22Rv1 (cell line): ENCODE measurements around the gene CCDC6.

Source experiments
- H3K27ac ChIP-seq: fragments of 450-650 bp; 2 replicates; pipeline ENCODE4 v1.5.1; 2017
- CTCF ChIP-seq: fragments of 450-650 bp; IDR thresholded peaks from 2 replicates; pipeline ENCODE4 v1.5.1; 2017; ENCODE audit warnings: mild to moderate bottlenecking
- ZFX ChIP-seq: fragments of 450-650 bp; IDR thresholded peaks from 2 replicates; pipeline ENCODE4 v1.6.1; 2017; ENCODE audit warnings: antibody characterized with exemption, borderline replicate concordance

Gene CCDC6

DNA sequence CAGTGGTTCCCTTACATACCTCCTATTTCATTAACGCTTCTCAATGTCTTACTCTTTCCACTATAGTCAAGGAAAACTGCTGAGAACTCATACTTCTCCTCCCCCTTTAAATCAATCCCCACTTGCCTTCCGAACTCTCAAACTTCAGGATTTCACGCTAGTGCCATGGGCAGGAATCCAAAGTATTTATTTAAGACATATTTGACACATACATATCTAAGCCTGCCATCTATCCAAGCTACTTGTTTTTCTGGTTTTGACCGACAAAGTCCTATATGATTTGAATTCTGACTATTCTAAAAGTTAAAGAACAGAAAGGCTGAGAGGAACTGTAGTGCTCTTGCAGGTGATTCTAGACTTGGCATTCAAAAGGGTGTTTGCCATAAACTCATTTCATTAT is 51.8 kb downstream of the CCDC6 start:
- no peak for TF ChIP-seq ZFX
- no peak for TF ChIP-seq CTCF
- H3K27ac ChIP-seq = no peak overlapping the region

- no peak overlapping the region for H3K27ac ChIP-seq
- TF ChIP-seq ZFX (no peak), CTCF (no peak)
Measured at GRCh38 chr10:59852670-59853069, 53.7 kb downstream of the CCDC6 start.

DNA sequence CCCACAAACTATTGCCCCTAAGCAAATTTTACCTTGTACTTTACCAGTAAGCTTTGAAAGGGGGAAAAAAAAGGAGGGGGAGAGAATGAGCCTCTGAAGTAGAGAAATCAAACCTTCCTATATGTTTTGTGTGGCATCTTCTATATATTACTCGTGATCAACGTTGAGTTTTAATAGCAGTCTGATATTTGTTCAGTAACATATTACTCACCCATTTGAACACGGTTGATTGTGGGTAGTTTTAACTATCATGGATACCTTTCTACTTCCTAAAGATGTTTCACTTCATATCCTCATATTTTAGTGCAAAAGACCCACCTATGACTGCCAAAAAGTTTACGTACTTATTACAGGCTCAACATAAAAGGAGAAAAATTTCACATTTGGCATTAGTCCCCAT is 54.5 kb downstream of the CCDC6 start:
- no peak overlapping the region for H3K27ac ChIP-seq
- TF ChIP-seq CTCF (no peak), ZFX (no peak)

DNA sequence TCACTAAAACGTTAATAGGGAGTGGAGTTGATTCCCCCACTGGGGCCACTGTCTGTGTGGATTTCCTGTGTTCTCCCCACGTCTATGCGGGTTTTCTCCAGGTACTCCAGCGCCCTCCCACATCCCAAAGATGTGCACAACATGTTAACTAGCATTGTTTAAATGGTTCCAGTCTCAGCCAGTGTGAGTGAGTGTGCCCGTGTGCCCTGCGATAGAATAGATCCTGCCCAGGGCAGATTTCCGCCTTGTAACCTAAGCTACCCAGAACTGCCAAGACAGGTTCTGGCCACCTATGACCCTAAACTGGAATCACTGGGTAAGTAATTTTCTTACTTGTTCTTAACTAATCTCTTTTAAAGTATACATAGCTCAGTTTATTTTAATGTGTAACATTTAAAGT is 58.5 kb downstream of the CCDC6 start:
- H3K27ac ChIP-seq = no peak overlapping the region
- no peak for TF ChIP-seq CTCF
- no peak for TF ChIP-seq ZFX

- H3K27ac ChIP-seq = no peak overlapping the region
- TF ChIP-seq CTCF (no peak), ZFX (no peak)
Measured at GRCh38 chr10:59847326-59847725, 59.0 kb downstream of the CCDC6 start.

DNA sequence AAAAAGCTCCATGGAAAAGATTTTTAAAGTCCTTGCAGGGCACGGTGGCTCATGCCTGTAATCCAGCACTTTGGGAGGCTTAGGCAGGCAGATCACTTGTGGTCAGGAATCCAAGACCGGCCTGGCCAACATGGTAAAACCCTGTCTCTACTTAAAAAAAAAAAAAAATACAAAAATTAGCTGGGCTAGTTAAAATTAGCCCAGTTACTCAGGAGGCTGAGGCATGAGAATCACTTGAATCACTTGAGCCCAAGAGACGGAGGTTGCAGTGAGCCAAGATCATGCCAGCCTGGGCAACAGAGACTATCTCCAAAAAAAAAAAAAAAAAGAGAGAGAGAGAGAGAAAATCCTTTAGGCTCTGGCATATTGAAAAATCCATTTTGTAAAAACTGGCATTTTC is 61.9 kb downstream of the CCDC6 start:
- no peak for TF ChIP-seq CTCF
- H3K27ac ChIP-seq = no peak overlapping the region

- H3K27ac ChIP-seq = no peak overlapping the region
- TF ChIP-seq CTCF (no peak), ZFX (no peak)
Measured at GRCh38 chr10:59843748-59844147, 62.6 kb downstream of the CCDC6 start.
